Activated naive CD8-positive, alpha-beta T cell treated with anti-CD3 and anti-CD28 coated beads, Interleukin-2, amount 50 U/mL, for 24 hours (primary cell): ENCODE results near the gene PDK2.

Source experiments
- ATAC-seq: fragments of 150-1000 bp; cut with Tn5 transposase; one replicate; pipeline ENCODE4 v1.10.0; 2021
- DNase-seq: peaks from one replicate; pipeline ENCODE4 v3.0.0; 2021
- H3K27ac Mint-ChIP-seq: one replicate; pipeline ENCODE4 v1.8.0; 2021; ENCODE audit warnings: mild to moderate bottlenecking, mixed read lengths
- H3K27me3 Mint-ChIP-seq: one replicate; pipeline ENCODE4 v1.8.0; 2021; ENCODE audit warnings: mixed read lengths
- H3K36me3 Mint-ChIP-seq: one replicate; pipeline ENCODE4 v1.8.0; 2021; ENCODE audit warnings: low read depth, mixed read lengths
- H3K4me1 Mint-ChIP-seq: one replicate; pipeline ENCODE4 v1.8.0; 2021; ENCODE audit warnings: mixed read lengths
- H3K4me3 Mint-ChIP-seq: one replicate; pipeline ENCODE4 v1.8.0; 2021; ENCODE audit warnings: mild to moderate bottlenecking, moderate library complexity, mixed read lengths
- H3K9me3 Mint-ChIP-seq: one replicate; pipeline ENCODE4 v1.8.0; 2021; ENCODE audit warnings: mixed read lengths

The PDK2 gene

GRCh38 chr17:50146230-50146926 lies 51.2 kb downstream of the PDK2 start:
- H3K27ac Mint-ChIP-seq = peak overlapping the region; percentile 93
- H3K9me3 Mint-ChIP-seq = no peaks in the 10 kb centered on the region
- peaks cover 59% of the 10 kb centered on the region for H3K4me1 Mint-ChIP-seq
- peak overlapping the region; percentile 93 for H3K4me3 Mint-ChIP-seq
- no peak for DNase-seq
- no peak for ATAC-seq
- H3K27me3 Mint-ChIP-seq = no peaks in the 10 kb centered on the region
- peaks cover 37% of the 10 kb centered on the region for H3K36me3 Mint-ChIP-seq

- Mint-ChIP-seq H3K4me1 (peaks cover 58% of the 10 kb centered on the region), H3K36me3 (peaks cover 32% of the 10 kb centered on the region)
- ATAC-seq = no peak
These were observed 51.9 kb downstream of the PDK2 start for GRCh38 chr17:50146927-50147665.

GRCh38 chr17:50147841-50148225 lies 52.7 kb downstream of the PDK2 start:
- Mint-ChIP-seq H3K27ac (peak overlapping the region; percentile 93), H3K4me3 (peak overlapping the region; percentile 93), H3K9me3 (no peaks in the 10 kb centered on the region), H3K4me1 (peaks cover 57% of the 10 kb centered on the region), H3K27me3 (no peaks in the 10 kb centered on the region), H3K36me3 (peaks cover 24% of the 10 kb centered on the region)
- peak; percentile 42 for DNase-seq
- ATAC-seq = no peak

More at GRCh38 chr17:50146927-50147665, 51.9 kb downstream of the PDK2 start:
- no peaks in the 10 kb centered on the region for H3K27me3 Mint-ChIP-seq
- DNase-seq = no peak
- no peaks in the 10 kb centered on the region for H3K9me3 Mint-ChIP-seq
- peak overlapping the region; percentile 93 for H3K27ac Mint-ChIP-seq
- peak overlapping the region; percentile 93 for H3K4me3 Mint-ChIP-seq

- H3K4me1 Mint-ChIP-seq = peaks cover 53% of the 10 kb centered on the region
- H3K27me3 Mint-ChIP-seq = no peaks in the 10 kb centered on the region
- H3K9me3 Mint-ChIP-seq = no peaks in the 10 kb centered on the region
- peaks cover 20% of the 10 kb centered on the region for H3K36me3 Mint-ChIP-seq
- peak overlapping the region; percentile 93 for H3K27ac Mint-ChIP-seq
- DNase-seq (peak; percentile 82), ATAC-seq (peak; percentile 56)
- peak overlapping the region; percentile 93 for H3K4me3 Mint-ChIP-seq
These were observed 53.3 kb downstream of the PDK2 start for GRCh38 chr17:50148226-50149090.

DNA sequence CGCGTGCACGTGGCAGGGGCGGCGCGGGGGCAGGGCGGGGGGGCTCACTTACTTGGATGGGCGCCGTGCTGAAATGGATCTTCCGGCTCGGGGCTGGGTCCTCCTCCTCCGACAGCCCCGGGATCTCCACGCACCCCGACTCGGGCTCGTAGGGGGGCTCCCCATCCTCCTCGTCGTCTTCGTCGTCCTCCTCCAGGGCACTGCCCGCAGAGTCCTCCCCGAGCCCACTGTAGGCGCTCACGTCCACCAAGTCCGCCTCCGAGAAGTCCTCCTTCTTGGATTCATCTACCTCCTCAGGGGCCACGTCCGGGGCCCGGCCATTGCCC lies 53.9 kb downstream of the PDK2 start:
- H3K27me3 Mint-ChIP-seq = no peaks in the 10 kb centered on the region
- peaks cover 18% of the 10 kb centered on the region for H3K36me3 Mint-ChIP-seq

GRCh38 chr17:50149417-50150353 lies 54.5 kb downstream of the PDK2 start:
- Mint-ChIP-seq H3K27me3 (no peaks in the 10 kb centered on the region), H3K36me3 (peaks cover 11% of the 10 kb centered on the region), H3K9me3 (no peaks in the 10 kb centered on the region), H3K27ac (peak overlapping the region; percentile 89), H3K4me3 (peak overlapping the region; percentile 93), H3K4me1 (peaks cover 50% of the 10 kb centered on the region)
- no peak for ATAC-seq
- DNase-seq = peak; percentile 65

More for the DNA sequence above, 53.9 kb downstream of the PDK2 start:
- H3K4me1 Mint-ChIP-seq = peaks cover 50% of the 10 kb centered on the region
- peak overlapping the region; percentile 89 for H3K27ac Mint-ChIP-seq
- no peaks in the 10 kb centered on the region for H3K9me3 Mint-ChIP-seq
- ATAC-seq (no peak), DNase-seq (no peak)
- H3K4me3 Mint-ChIP-seq = peak overlapping the region; percentile 93

GRCh38 chr17:50150354-50151040 lies 55.3 kb downstream of the PDK2 start, which contains the start of gene PPP1R9B:
TSS of gene PPP1R9B (minus strand) at chr17:50150677. CDS start at chr17:50150513, 164 bp downstream.
- ATAC-seq (no peak), DNase-seq (no peak)
- H3K9me3 Mint-ChIP-seq = no peaks in the 10 kb centered on the region
- peak within 1 kb of the TSS; percentile 90 for H3K27ac Mint-ChIP-seq
- no peaks in the 10 kb centered on the region for H3K27me3 Mint-ChIP-seq
- H3K36me3 Mint-ChIP-seq = peaks cover 11% of the 10 kb centered on the region
- H3K4me3 Mint-ChIP-seq = peak within 1 kb of the TSS; percentile 93
- peaks cover 47% of the 10 kb centered on the region for H3K4me1 Mint-ChIP-seq

- ATAC-seq (peak; percentile 68), DNase-seq (peak; percentile 91)
- peak overlapping the region; percentile 90 for H3K27ac Mint-ChIP-seq
- no peaks in the 10 kb centered on the region for H3K9me3 Mint-ChIP-seq
- H3K27me3 Mint-ChIP-seq = no peaks in the 10 kb centered on the region
- peak overlapping the region; percentile 93 for H3K4me3 Mint-ChIP-seq
- H3K36me3 Mint-ChIP-seq = peaks cover 11% of the 10 kb centered on the region
- H3K4me1 Mint-ChIP-seq = peaks cover 43% of the 10 kb centered on the region
These were observed 56.1 kb downstream of the PDK2 start for GRCh38 chr17:50151041-50151936.

DNA sequence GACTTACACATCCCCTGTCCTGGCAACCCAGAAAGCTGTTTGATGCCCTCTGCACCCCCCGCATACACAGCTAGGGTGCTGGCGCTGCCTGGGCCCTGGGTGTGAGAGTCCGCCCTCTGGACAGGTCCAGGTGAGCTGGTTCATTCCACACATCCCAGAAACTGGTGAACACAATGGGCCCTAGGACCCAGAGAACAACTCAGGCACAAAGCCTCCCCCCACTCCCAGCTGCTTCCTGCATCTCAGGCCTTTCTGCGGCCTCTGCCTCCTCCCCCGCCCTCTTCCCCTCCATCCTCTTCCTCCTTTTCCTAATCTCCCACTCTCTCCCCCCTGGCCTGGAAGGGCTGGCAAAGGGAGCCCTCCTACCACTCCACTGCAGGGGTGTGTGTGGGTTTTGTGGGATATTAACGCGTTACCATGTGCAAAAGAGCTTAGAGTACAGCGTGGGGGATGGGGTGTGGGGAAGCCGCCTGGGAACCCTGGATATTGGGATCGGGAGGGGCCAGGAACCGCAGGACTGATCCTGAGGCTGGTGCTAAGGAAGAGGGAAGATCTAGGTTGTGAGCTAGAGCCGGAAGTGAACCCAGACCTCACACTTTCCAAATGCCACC lies 56.9 kb downstream of the PDK2 start:
- H3K27ac Mint-ChIP-seq = peak overlapping the region; percentile 90
- no peaks in the 10 kb centered on the region for H3K9me3 Mint-ChIP-seq
- peak overlapping the region; percentile 93 for H3K4me3 Mint-ChIP-seq
- peaks cover 5% of the 10 kb centered on the region for H3K36me3 Mint-ChIP-seq
- ATAC-seq (peak; percentile 11), DNase-seq (peak; percentile 58)
- H3K4me1 Mint-ChIP-seq = peaks cover 35% of the 10 kb centered on the region
- H3K27me3 Mint-ChIP-seq = no peaks in the 10 kb centered on the region

DNA sequence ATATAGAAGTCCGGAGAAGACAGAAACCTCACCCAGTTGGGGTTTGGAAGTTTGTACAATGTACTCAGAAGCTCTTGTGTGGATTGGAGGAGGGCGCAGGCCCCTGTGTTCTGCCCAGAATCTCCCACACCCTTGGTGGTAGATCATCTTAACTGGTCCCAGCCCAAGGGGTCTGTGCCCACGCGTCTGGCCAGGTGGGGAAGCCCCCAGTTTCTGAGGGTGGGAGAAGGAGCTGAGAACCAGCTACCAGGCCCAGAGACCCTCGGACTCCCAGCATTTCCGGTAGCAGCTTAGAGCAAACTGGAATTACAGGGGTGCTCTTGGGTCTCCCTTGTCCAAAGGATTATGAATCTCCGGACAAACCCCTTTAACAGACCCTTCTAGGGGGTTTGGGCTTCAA lies 57.6 kb downstream of the PDK2 start:
- Mint-ChIP-seq H3K27ac (peak overlapping the region; percentile 90), H3K36me3 (peaks cover 2% of the 10 kb centered on the region), H3K4me1 (peaks cover 28% of the 10 kb centered on the region), H3K4me3 (no peak overlapping the region), H3K9me3 (no peaks in the 10 kb centered on the region), H3K27me3 (no peaks in the 10 kb centered on the region)
- ATAC-seq = no peak
- no peak for DNase-seq

GRCh38 chr17:50153650-50154575 lies 58.8 kb downstream of the PDK2 start:
- H3K36me3 Mint-ChIP-seq = no peaks in the 10 kb centered on the region
- H3K4me1 Mint-ChIP-seq = peaks cover 29% of the 10 kb centered on the region
- no peak for DNase-seq
- H3K27ac Mint-ChIP-seq = no peak overlapping the region
- ATAC-seq = no peak
- H3K9me3 Mint-ChIP-seq = no peaks in the 10 kb centered on the region
- no peak overlapping the region for H3K4me3 Mint-ChIP-seq
- no peaks in the 10 kb centered on the region for H3K27me3 Mint-ChIP-seq
